ENCODE data around the gene UXS1.

GRCh38 chr2:106159866-106160785 lies 34.0 kb downstream of the UXS1 start:
- TF ChIP-seq CTCF (conservative IDR thresholded peaks at IDR 0.05; ENCODE audit: low read depth, low read length): no peak
- TF ChIP-seq EZH2 (IDR thresholded peaks at IDR 0.05; ENCODE audit: low read length, unreplicated experiment): no peak
